Measurements from ENCODE around the gene ABCA6.

ABCA6 gene

DNA sequence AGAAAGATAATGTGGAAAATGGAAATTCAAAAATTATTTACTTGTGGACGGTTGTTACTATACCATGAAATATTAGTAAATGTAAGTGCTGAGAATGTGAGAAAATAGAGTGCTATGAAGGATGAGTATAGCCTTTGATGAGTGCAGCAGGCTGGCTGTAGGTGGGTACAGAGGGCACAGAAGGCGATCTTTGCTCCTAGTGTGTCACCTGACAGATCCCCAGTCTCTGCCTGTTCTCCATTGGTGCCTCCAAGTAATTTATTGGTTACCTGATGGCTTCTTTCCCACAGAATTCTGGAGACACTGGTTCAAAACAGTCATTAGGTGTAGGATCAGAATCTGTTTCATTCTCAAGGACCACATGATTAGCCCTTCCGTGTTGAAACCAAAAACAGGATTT is 109.9 kb downstream of the ABCA6 start:
- no peak overlapping the region for H3K4me3 Mint-ChIP-seq
- H3K27me3 Mint-ChIP-seq = peaks cover 1% of the 10 kb centered on the region
- H3K27ac Mint-ChIP-seq = no peak overlapping the region
- no peaks in the 10 kb centered on the region for H3K4me1 Mint-ChIP-seq
- peaks cover 7% of the 10 kb centered on the region for H3K36me3 Mint-ChIP-seq
- ATAC-seq (ENCODE audit: low read depth) = no peak
- H3K9me3 Mint-ChIP-seq = peaks cover 8% of the 10 kb centered on the region
- no peak for DNase-seq (ENCODE audit: low spot score in 2 of 2)

DNA sequence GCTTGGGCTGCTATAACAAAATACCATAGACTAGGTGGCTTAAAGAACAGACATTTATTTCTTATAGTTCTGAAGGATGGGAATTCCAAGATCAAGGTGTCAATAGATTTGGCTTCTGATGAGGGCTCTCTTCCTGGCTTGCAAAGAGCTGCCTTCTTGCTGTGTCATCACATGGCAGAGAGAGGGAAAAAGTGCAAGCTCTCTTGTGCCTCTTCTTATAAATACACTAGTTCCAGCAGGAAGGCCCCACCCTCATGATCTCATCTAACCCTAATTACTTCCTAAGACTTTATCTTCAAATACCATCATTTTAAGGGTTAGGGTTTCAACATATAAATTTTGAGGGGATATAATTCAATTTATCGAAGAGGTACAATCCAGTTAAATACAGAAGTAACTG is 111.5 kb downstream of the ABCA6 start:
- ATAC-seq (ENCODE audit: low read depth) (no peak), DNase-seq (ENCODE audit: low spot score in 2 of 2) (no peak)
- no peaks in the 10 kb centered on the region for H3K9me3 Mint-ChIP-seq
- no peak overlapping the region for H3K27ac Mint-ChIP-seq
- H3K36me3 Mint-ChIP-seq = no peaks in the 10 kb centered on the region
- H3K27me3 Mint-ChIP-seq = peaks cover 1% of the 10 kb centered on the region
- no peak overlapping the region for H3K4me3 Mint-ChIP-seq
- H3K4me1 Mint-ChIP-seq = no peaks in the 10 kb centered on the region
